B cell (primary cell): Measurements from ENCODE around the gene ADARB2.

Experiments
- EZH2 ChIP-seq: IDR thresholded peaks from 2 replicates; pipeline ENCODE4 v1.6.1; 2012; ENCODE audit warnings: borderline replicate concordance, low read depth, mild to moderate bottlenecking, moderate library complexity, low read length; ENCODE audit not compliant: insufficient read depth, poor library complexity, severe bottlenecking
- TF ChIP-seq, protein P1 (sequence below): fragments of 200-600 bp; IDR thresholded peaks from one replicate; pipeline ENCODE4 v1.8.0; 2022; ENCODE audit warnings: antibody characterized with exemption, mild to moderate bottlenecking

DNA sequence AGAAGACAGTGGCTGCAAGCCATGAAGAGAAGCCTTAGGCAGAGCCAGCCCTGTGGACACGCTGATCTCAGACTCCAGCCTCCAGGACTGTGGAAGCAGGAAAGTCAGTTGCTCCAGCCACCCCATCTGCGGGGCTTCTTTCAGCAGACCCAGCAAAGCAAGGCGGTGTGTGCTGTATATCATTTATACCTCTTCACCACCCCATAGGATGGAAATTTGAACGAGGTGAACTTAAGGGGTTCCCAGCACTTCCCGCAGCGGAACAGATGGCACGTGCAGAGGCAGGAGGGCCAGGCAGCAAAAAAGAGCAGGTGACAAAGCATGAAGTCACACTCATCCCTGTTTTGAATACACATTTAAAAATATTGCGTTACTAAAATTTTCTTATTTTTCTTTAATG lies 159.4 kb downstream of the ADARB2 start:
- TF ChIP-seq, protein P1, sequence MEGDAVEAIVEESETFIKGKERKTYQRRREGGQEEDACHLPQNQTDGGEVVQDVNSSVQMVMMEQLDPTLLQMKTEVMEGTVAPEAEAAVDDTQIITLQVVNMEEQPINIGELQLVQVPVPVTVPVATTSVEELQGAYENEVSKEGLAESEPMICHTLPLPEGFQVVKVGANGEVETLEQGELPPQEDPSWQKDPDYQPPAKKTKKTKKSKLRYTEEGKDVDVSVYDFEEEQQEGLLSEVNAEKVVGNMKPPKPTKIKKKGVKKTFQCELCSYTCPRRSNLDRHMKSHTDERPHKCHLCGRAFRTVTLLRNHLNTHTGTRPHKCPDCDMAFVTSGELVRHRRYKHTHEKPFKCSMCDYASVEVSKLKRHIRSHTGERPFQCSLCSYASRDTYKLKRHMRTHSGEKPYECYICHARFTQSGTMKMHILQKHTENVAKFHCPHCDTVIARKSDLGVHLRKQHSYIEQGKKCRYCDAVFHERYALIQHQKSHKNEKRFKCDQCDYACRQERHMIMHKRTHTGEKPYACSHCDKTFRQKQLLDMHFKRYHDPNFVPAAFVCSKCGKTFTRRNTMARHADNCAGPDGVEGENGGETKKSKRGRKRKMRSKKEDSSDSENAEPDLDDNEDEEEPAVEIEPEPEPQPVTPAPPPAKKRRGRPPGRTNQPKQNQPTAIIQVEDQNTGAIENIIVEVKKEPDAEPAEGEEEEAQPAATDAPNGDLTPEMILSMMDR: no peak
- no peak for TF ChIP-seq EZH2
